ENCODE data around the gene IL21.

The IL21 gene

DNA sequence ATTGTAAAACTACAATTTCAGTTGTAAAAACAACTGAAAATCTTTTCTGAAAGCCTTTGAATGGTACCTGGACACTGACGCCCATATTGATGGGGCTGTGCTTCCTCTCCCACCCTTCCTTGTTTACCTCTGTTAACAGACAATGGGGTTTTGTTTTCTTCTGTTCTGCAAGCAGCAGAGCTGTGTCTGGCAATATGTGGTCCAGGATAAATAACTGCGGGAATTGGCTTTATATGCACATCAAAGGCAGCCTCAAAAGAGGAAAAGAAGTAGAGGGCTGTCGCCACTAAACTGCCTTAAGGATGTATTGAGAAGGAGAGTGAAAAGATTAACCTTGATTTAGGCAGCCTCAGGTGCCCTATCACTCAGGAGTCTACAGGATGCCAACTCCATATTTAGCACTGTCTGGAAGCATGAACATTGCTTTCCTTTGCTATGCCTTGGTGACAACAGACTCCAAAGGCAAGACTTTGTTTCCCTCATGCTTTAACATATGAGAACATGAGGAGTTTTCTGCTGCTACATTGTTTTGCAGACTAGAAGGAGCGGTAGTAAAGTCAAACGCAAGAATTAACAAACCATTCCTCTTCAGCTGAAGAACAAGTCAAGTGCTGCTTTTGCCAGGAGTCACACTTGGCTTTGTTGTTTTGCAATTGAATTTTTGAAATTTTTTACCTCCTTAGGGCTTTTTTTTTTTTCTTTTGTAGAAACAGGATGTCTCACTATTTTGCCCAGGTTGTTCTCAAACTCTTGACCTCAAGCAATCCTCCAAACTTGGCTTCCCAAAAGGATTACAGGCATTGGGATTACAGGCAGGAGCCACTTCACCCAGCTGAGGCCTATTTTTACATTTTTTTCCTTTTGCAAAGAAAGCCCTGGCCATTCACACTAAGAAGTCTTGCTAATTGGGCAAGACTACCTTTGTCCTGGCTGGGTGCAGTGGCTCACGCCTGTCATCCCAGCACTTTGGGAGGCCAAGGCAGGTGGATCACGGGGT lies 3.0 kb downstream of the IL21 start:
- Mint-ChIP-seq H3K9me3 (no peaks in the 10 kb centered on the region), H3K27ac (no peak overlapping the region), H3K4me1 (no peaks in the 10 kb centered on the region), H3K4me3 (no peak overlapping the region), H3K36me3 (no peaks in the 10 kb centered on the region), H3K27me3 (peaks cover 0 to 6% of the 10 kb centered on the region in 2 donors)
- ATAC-seq (replicated peaks) (no peak), DNase-seq (no peak)

DNA sequence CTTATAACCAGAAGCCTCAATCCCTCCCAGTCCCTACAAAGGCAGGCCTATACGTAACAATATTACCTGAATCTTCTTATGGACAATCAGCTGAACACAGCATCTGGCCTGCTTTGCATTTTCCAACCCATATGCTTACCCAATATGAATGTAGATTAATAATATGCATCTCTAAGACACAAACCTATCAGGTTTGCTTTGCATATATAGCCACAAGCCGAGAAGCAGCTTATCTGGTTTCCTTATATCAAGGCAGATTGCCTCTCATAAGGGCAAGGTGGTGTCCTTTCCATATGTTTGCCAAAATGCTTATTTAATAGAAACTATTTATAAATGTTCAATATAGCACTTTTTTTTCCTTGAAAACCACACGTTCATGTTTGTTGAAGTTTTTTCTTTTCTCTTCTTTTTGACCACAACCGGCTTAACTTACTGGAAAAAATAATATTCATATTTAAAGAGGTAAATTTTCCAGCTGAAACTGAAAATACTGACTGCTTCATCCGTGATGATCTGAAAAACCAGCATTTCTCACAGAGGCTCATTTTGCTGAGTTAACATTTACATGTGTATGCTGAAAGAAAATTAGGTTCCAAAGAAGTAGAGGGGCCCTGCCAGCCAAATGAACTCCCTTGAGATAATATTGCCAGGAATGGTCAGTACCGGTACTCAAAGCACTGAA lies 3.8 kb downstream of the IL21 start:
- ATAC-seq (replicated peaks) (no peak), DNase-seq (no peak)
- Mint-ChIP-seq H3K27ac (no peak overlapping the region), H3K9me3 (no peaks in the 10 kb centered on the region), H3K36me3 (no peaks in the 10 kb centered on the region), H3K4me1 (no peaks in the 10 kb centered on the region), H3K4me3 (no peak overlapping the region), H3K27me3 (peaks cover 0 to 6% of the 10 kb centered on the region in 2 donors)

DNA sequence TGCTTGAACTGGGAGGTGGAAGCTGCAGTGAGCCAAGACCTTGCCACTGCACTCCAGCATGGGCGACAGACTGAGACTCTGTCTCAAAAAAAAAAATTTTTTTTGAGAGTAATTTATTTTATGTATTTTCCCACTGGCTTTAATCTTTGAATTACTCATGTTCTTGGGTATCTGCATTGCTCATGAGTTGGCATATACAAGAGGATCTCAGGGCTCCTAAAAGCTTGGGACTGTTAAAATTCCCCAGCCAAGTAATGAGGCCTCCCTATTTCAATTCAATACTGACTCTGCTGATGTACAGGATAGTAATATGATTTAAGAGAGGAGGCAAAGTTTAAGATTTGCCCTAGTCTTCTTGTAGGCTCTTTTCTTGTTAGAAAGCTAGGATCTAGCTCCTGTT lies 6.2 kb downstream of the IL21 start:
- peaks cover 0 to 6% of the 10 kb centered on the region in 2 donors for H3K27me3 Mint-ChIP-seq
- H3K4me1 Mint-ChIP-seq = no peaks in the 10 kb centered on the region
- no peak overlapping the region for H3K27ac Mint-ChIP-seq
- no peaks in the 10 kb centered on the region for H3K9me3 Mint-ChIP-seq
- DNase-seq (no peak), ATAC-seq (replicated peaks) (no peak)
- H3K4me3 Mint-ChIP-seq = no peak overlapping the region
- H3K36me3 Mint-ChIP-seq = no peaks in the 10 kb centered on the region

DNA sequence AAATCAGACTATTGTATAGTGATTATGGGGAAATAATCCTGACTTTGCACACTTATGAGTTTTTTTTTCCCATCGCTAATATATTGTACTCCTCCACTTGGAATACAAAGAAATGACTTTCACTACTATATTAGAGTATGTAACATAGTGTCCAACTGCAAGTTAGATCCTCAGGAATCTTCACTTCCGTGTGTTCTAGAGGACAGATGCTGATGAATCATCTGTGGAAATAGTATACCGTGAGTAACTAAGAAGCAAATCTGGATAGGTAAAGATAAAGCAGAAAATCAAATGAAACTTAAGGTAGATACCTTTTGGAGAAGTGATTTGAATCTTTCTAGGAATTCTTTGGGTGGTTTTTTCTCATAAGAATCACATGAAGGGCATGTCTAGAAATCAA lies 8.3 kb downstream of the IL21 start:
- H3K4me3 Mint-ChIP-seq = no peak overlapping the region
- no peaks in the 10 kb centered on the region for H3K9me3 Mint-ChIP-seq
- ATAC-seq (replicated peaks) = no peak
- no peak for DNase-seq
- H3K4me1 Mint-ChIP-seq = no peaks in the 10 kb centered on the region
- H3K36me3 Mint-ChIP-seq = no peaks in the 10 kb centered on the region
- H3K27ac Mint-ChIP-seq = no peak overlapping the region
- peaks cover 0 to 6% of the 10 kb centered on the region in 2 donors for H3K27me3 Mint-ChIP-seq

DNA sequence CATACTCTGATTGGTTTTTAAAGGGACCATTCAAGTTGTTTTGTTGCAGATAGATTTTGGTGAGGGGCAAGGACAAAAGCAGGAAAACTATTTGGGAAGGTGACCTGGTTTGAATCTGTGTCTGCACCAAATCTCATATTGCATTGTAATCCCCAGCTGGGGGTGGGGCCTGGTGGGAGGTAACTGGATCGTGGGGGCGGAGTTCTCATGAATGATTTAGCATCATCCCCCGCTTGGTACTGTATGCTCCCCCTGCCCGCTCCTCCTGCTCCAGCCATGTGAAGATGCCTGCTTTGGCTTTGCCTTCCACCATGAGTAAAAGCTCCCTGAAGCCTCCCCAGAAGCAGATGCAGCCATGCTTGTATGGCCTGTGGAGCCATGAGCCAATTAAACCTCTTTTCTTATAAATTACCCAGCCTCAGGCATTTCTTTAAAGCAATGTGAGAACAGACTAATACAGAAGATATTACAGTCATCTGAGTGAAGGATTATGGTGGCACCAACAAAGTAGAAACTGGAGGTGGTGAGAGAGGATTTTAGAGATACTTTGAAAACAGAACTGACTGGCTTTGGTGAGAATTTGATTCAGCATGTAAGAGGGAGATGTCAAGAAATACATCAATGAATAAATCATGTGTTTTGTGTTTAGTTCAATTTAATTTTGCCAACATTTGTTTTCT lies 14.4 kb downstream of the IL21 start:
- Mint-ChIP-seq H3K4me1 (no peaks in the 10 kb centered on the region), H3K9me3 (no peaks in the 10 kb centered on the region), H3K27ac (no peak overlapping the region), H3K36me3 (no peaks in the 10 kb centered on the region), H3K27me3 (peaks cover 2 to 25% of the 10 kb centered on the region in 2 donors), H3K4me3 (no peak overlapping the region)
- ATAC-seq (replicated peaks) = no peak
- no peak for DNase-seq

DNA sequence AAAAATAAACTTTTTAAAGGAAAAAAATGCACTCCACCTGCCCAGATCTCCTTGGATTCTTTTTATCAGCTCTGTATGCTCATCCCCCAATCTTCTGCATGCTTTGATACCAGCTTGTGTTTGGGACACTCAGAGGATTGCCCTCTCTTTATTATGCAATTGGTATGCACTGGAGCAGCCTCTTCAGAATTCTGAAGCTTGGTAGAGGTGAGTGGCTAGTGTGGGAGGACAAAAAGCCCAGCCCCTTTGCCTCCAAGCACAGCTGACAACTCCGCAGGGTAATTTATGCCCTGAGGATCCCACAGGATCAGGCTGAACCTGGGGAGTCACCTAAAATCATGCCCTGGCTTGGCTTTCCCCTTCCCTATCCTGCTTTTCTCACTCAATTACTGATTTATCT lies 16.7 kb downstream of the IL21 start:
- no peak for ATAC-seq (replicated peaks)
- no peaks in the 10 kb centered on the region for H3K36me3 Mint-ChIP-seq
- H3K27me3 Mint-ChIP-seq = peaks cover 18 to 45% of the 10 kb centered on the region in 2 donors
- H3K4me1 Mint-ChIP-seq = no peaks in the 10 kb centered on the region
- no peak overlapping the region for H3K27ac Mint-ChIP-seq
- H3K9me3 Mint-ChIP-seq = no peaks in the 10 kb centered on the region
- H3K4me3 Mint-ChIP-seq = no peak overlapping the region
- no peak for DNase-seq

DNA sequence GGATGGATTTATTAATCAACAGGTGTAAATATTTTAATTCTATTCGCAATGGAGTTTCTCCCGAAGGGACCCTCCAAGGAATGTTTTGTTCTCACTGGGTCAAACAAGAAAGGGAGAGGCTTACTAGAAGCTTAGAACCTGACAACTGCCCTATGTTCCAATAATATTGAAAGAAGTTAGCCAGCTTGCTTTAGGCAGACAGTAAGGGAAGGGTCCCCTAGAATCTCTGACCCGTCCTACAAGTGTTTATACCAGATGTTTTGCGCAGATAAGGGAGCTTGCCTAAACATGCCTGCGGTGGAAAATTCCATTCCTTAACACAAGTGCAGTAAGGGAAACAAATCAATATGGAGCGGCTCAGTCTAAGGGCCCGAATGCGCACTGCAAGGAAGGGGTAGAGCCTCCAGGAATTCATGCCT lies 17.7 kb downstream of the IL21 start:
- Mint-ChIP-seq H3K9me3 (no peaks in the 10 kb centered on the region), H3K27me3 (peaks cover 22 to 49% of the 10 kb centered on the region in 2 donors), H3K4me3 (no peak overlapping the region), H3K4me1 (no peaks in the 10 kb centered on the region), H3K27ac (no peak overlapping the region), H3K36me3 (no peaks in the 10 kb centered on the region)
- DNase-seq (no peak), ATAC-seq (replicated peaks) (no peak)

DNA sequence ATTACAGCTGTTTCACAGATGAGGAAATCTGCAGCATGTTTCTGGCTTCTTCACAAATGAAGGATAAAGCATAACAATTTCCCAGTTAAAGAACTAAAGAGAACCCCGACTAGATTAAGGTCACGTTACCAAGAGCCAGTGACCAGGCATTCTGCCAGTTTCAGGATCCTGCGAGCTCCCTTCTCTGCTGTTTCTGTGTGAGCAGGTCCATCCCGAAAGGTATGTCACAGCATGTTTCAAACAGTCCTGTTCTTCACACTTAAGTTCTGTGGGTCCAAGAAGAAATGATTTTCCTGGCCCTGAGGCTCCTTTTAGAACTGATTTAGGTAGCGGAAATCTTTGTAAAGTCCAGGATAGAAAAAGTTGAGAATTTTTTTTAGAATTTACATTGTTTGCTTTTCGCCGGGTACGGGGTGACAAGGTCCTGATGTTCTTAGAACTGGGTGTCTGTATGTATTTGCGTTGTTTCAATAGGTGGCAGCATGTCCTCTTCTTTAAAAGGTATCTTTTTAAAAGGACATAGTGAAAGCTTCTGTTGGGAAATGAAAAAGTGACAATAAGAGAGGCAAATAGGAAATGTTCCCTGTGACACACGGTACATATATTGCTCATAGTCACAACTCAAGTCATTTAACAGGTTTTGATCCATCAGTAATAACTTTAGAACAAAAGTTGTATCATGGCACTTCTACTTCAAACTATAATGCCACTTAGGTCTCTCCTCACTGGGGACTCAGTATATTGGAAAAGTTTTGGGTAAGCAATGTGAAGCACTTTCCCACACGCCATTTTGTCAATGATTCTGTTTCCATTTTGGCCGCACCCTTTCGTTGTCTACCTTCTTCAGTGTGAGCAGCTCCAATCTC lies 18.4 kb downstream of the IL21 start:
- Mint-ChIP-seq H3K9me3 (no peaks in the 10 kb centered on the region), H3K4me3 (no peak overlapping the region), H3K36me3 (no peaks in the 10 kb centered on the region), H3K4me1 (no peaks in the 10 kb centered on the region), H3K27ac (no peak overlapping the region), H3K27me3 (peaks cover 22 to 49% of the 10 kb centered on the region in 2 donors)
- DNase-seq (no peak), ATAC-seq (replicated peaks) (peak in 1 of 2 donors; percentile 19)

DNA sequence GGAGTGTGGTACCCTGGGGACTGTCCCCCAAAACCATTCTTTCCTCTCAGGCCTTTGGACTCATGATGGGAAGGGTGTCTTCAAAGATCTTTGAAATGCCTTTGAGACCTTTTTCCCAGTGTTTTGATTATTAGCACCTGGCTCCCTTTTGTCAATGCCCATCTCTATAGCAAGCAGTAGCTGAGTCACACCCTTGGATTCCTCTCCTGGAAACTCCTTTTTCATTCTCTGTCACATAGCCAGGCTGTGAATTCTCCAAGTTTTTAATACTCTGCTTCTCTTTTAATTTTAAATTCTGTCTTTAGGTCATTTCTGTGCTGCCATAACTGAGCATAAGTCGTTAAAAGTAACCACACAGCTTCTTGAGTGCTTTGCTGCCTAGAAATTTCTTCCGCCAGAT lies 29.7 kb downstream of the IL21 start:
- Mint-ChIP-seq H3K4me3 (no peak overlapping the region), H3K27me3 (peaks cover 9 to 21% of the 10 kb centered on the region in 2 donors), H3K36me3 (no peaks in the 10 kb centered on the region), H3K4me1 (peaks cover 0 to 3% of the 10 kb centered on the region in 2 donors), H3K9me3 (no peaks in the 10 kb centered on the region), H3K27ac (no peak overlapping the region)
- DNase-seq (no peak), ATAC-seq (replicated peaks) (no peak)

DNA sequence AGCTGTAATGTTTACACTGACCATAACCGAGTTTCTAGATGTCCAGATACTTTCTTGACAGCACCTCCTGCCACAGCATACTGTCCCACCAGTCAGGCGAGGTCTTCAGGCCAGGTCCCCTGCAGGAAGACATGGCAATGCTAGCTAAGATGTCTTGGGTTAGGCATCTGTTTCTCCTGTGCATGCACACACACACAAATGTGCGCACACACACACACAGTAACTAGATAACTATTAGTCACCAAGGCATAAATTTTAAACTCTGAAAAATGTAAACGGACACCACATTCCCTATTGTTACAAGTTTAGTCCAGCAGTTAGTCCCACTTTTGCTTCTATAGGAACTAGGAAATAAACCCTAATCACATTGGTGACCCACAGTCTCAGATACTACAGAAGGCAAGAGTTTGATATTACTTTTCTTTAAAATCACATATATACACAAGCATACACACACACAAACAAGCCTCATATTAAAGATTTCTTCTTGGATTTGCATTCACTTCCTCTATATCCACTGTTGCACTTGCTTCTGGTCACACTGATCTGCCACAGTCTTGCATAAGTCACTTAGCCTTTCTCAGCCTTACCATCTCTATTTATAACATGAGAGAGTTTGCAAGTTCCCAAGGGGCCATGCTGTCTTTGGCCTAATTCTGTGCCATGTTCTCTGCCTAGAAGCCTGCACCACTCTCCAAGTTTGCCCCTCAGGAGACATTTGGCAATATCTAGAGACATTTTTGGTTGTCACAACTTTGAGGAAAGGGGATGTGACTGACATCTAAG lies 32.2 kb downstream of the IL21 start:
- no peaks in the 10 kb centered on the region for H3K36me3 Mint-ChIP-seq
- ATAC-seq (replicated peaks) = no peak
- H3K9me3 Mint-ChIP-seq = no peaks in the 10 kb centered on the region
- no peak overlapping the region for H3K27ac Mint-ChIP-seq
- no peak overlapping the region for H3K4me3 Mint-ChIP-seq
- peaks cover 0 to 3% of the 10 kb centered on the region in 2 donors for H3K4me1 Mint-ChIP-seq
- peaks cover 22 to 31% of the 10 kb centered on the region in 2 donors for H3K27me3 Mint-ChIP-seq
- no peak for DNase-seq

DNA sequence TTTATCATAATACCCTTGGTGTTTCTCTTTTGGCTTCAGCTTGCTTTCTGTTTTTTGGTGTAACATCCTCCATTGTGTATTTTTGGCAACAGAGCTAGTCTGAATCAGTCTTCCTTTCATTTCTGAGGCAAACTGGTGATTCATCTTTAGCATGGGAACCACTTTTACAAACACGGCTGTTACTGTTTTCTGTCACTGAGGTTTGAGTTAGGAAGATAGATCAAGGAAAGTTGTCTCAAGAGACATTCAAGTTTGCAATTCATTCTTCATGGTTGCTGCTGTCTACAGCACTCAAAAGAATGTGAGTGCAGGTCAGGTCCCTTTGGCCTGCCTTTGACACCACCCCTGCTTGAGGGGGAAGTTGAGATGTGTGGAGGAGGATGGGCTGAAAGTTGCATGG lies 36.3 kb downstream of the IL21 start:
- ATAC-seq (replicated peaks) (no peak), DNase-seq (no peak)
- H3K4me3 Mint-ChIP-seq = no peak overlapping the region

DNA sequence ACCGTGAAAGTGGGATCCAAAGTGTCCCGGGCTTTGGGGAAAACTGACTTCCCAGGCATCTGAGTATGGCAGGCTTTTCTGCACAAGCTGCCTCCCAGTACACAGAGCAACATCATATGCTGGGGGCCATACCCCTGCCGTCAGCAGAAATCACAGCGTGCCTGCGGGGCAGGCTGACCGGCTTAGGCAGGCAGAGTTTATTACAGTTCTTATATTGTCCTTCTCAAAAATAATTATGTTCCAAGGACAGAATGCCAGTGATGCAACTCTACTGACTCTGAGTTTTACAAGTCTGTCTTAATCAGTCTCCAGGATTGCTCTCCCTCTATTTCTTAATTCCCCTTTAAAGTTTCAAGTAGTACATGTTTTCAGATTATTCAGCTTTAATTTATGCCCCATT lies 37.0 kb downstream of the IL21 start:
- H3K4me3 Mint-ChIP-seq = no peak overlapping the region
- H3K36me3 Mint-ChIP-seq = no peaks in the 10 kb centered on the region
- peaks cover 33 to 42% of the 10 kb centered on the region in 2 donors for H3K27me3 Mint-ChIP-seq
- no peak overlapping the region for H3K27ac Mint-ChIP-seq
- ATAC-seq (replicated peaks) = no peak
- no peaks in the 10 kb centered on the region for H3K9me3 Mint-ChIP-seq
- DNase-seq = no peak
- peaks cover 0 to 2% of the 10 kb centered on the region in 2 donors for H3K4me1 Mint-ChIP-seq

More for the DNA sequence above, 36.3 kb downstream of the IL21 start:
- peaks cover 0 to 3% of the 10 kb centered on the region in 2 donors for H3K4me1 Mint-ChIP-seq
- no peak overlapping the region for H3K27ac Mint-ChIP-seq
- no peaks in the 10 kb centered on the region for H3K9me3 Mint-ChIP-seq
- peaks cover 28 to 39% of the 10 kb centered on the region in 2 donors for H3K27me3 Mint-ChIP-seq
- H3K36me3 Mint-ChIP-seq = no peaks in the 10 kb centered on the region

Measured in stimulated activated naive B cell treated with anti-CD40 and anti-IgM and Interleukin-4, amounts not matched to agents 10 μg/mL and 1 μg/mL and 100 μg/mL, for 72 hours (primary cell).